GM19438 (cell line): ENCODE results near the gene ADCY1.

Source experiments
- ATAC-seq: cut with Tn5 transposase; IDR thresholded peaks from one replicate; pipeline ENCODE4 v1.9.1; 2021; ENCODE audit warnings: low read depth; ENCODE audit not compliant: unreplicated experiment

Gene ADCY1

GRCh38 chr7:45576249-45576929 is 2.2 kb downstream of the ADCY1 start:
- no peak for ATAC-seq

GRCh38 chr7:45578022-45578421 is 3.9 kb downstream of the ADCY1 start:
- no peak for ATAC-seq

- ATAC-seq = no peak
Measured at GRCh38 chr7:45578467-45578866, 4.3 kb downstream of the ADCY1 start.

- ATAC-seq = no peak
Measured at GRCh38 chr7:45579391-45579801, 5.2 kb downstream of the ADCY1 start.

GRCh38 chr7:45580053-45580872 is 6.1 kb downstream of the ADCY1 start:
- no peak for ATAC-seq

- ATAC-seq = no peak
Measured at GRCh38 chr7:45581271-45581780, 7.2 kb downstream of the ADCY1 start.

- no peak for ATAC-seq
Measured at GRCh38 chr7:45582136-45582749, 8.1 kb downstream of the ADCY1 start.

GRCh38 chr7:45582868-45583277 is 8.7 kb downstream of the ADCY1 start:
- ATAC-seq = no peak

- no peak for ATAC-seq
Measured at GRCh38 chr7:45583296-45583695, 9.1 kb downstream of the ADCY1 start.

GRCh38 chr7:45584261-45585210 is 10.4 kb downstream of the ADCY1 start:
- ATAC-seq = no peak

GRCh38 chr7:45585628-45586027 is 11.5 kb downstream of the ADCY1 start:
- ATAC-seq = no peak

GRCh38 chr7:45586542-45587520 is 12.7 kb downstream of the ADCY1 start:
- ATAC-seq = no peak

GRCh38 chr7:45588466-45588865 is 14.3 kb downstream of the ADCY1 start:
- no peak for ATAC-seq

- no peak for ATAC-seq
Measured at GRCh38 chr7:45589061-45589460, 14.9 kb downstream of the ADCY1 start.

- ATAC-seq = no peak
Measured at GRCh38 chr7:45589915-45590678, 15.9 kb downstream of the ADCY1 start.

GRCh38 chr7:45590679-45591057 is 16.5 kb downstream of the ADCY1 start:
- no peak for ATAC-seq

- ATAC-seq = no peak
Measured at GRCh38 chr7:45591101-45591906, 17.1 kb downstream of the ADCY1 start.
